Endothelial cell of umbilical vein (primary cell): ENCODE results near the gene KCNMA1. TPM values are rescaled to one million over a fixed set of nuclear protein-coding genes. Genes with fewer than 3 reads are reported as not detected.

Experiments used
- BruUV-seq: library from RNA; stranded (reverse); fragments of 400-500 nt; replicated peaks from 2 replicates; lab custom pipeline; 2021; lab: Mats Ljungman, UMichigan
- CTCF ChIA-PET: fragments of 300-600, 350-600 bp; sonication (Branson Sonifier 250); formaldehyde crosslinking; loops from one replicate; lab custom pipeline; 2021; ENCODE audit warnings: antibody characterized with exemption, inconsistent platforms; lab: Charles Lee
- POLR2A ChIA-PET: fragments of 300-600, 350-600 bp; sonication (Branson Sonifier 250); formaldehyde crosslinking; loops from one replicate; lab custom pipeline; 2021; ENCODE audit warnings: antibody characterized with exemption, inconsistent platforms; lab: Charles Lee
- DNase-seq: peaks from one replicate; pipeline ENCODE4 v3.0.0-alpha.2; 2011; ENCODE audit warnings: low read depth, low spot score
- FAIRE-seq: peaks from 2 replicates; lab custom pipeline; 2011; peaks lifted over from hg19 to GRCh38; lab: Jason Lieb, UNC
- H2AFZ ChIP-seq: 2 replicates; pipeline ENCODE4 v1.6.0; 2012; ENCODE audit warnings: low read depth, low read length, control low read depth, inconsistent platforms
- H3K27ac ChIP-seq: 2 replicates; pipeline ENCODE4 v1.5.1; 2011; ENCODE audit warnings: low read depth, mild to moderate bottlenecking, control low read depth, low read length, moderate library complexity; ENCODE audit not compliant: insufficient read depth
- H3K27me3 ChIP-seq, 2 experiments: 2 replicates each; pipeline versions ENCODE4 v1.6.0 to v1.6.1; 2011; ENCODE audit warnings: low read length in 2 of 2, mixed read lengths in 1 of 2; ENCODE audit not compliant: control insufficient read depth in 2 of 2, insufficient read depth in 2 of 2
- H3K36me3 ChIP-seq, 2 experiments: 2 replicates in 1 of 2; 3 replicates in 1 of 2; pipeline ENCODE4 v1.5.1; 2011; ENCODE audit warnings: low read length in 2 of 2, mild to moderate bottlenecking in 1 of 2, moderate library complexity in 1 of 2; ENCODE audit not compliant: control insufficient read depth in 2 of 2, insufficient read depth in 2 of 2; ENCODE audit errors: extremely low read depth in 1 of 2
- H3K4me1 ChIP-seq: 3 replicates; pipeline ENCODE4 v1.5.1; 2011; ENCODE audit warnings: mild to moderate bottlenecking, low read length; ENCODE audit not compliant: control insufficient read depth, insufficient read depth; ENCODE audit errors: extremely low read depth
- H3K4me2 ChIP-seq: 2 replicates; pipeline ENCODE4 v1.6.1; 2011; ENCODE audit warnings: low read length, control low read depth, mixed read lengths; ENCODE audit not compliant: insufficient read depth
- H3K4me3 ChIP-seq, 3 experiments: fragments of 200-600 bp in 1 of 3; sonication (generic), shearing (Covaris generic) in 1 of 3; replicated peaks in 1 of 3; 2 replicates each; pipeline ENCODE4 v1.5.1; 2011 to 2016; ENCODE audit warnings: control low read depth in 3 of 3, low read length in 3 of 3, mild to moderate bottlenecking in 2 of 3, inconsistent platforms in 1 of 3, low read depth in 1 of 3, moderate library complexity in 1 of 3; ENCODE audit not compliant: insufficient read depth in 1 of 3
- H3K79me2 ChIP-seq: 2 replicates; pipeline ENCODE4 v1.6.0; 2012; ENCODE audit warnings: low read length, inconsistent platforms; ENCODE audit not compliant: control insufficient read depth, insufficient read depth
- H3K9ac ChIP-seq: replicated peaks from 2 replicates; pipeline ENCODE3; 2011; ENCODE audit warnings: low read length, control low read depth; ENCODE audit not compliant: insufficient read depth; ENCODE audit errors: extremely low read depth
- H3K9me1 ChIP-seq: replicated peaks from 3 replicates; pipeline ENCODE4 v1.6.0; 2011; ENCODE audit warnings: mild to moderate bottlenecking, low read length; ENCODE audit not compliant: control insufficient read depth, insufficient read depth; ENCODE audit errors: extremely low read depth
- H3K9me3 ChIP-seq: replicated peaks from 2 replicates; pipeline ENCODE4 v1.5.1; 2012; ENCODE audit warnings: low read length, inconsistent platforms; ENCODE audit not compliant: control insufficient read depth, insufficient read depth
- H4K20me1 ChIP-seq: replicated peaks from 2 replicates; pipeline ENCODE3; 2011; ENCODE audit warnings: mild to moderate bottlenecking, low read length; ENCODE audit not compliant: control insufficient read depth, insufficient read depth; ENCODE audit errors: extremely low read depth
- EZH2 ChIP-seq: IDR thresholded peaks from 2 replicates; pipeline ENCODE4 v1.6.1; 2012; ENCODE audit warnings: borderline replicate concordance, low read depth, mild to moderate bottlenecking, moderate library complexity, low read length, inconsistent platforms; ENCODE audit not compliant: severe bottlenecking
- FOS ChIP-seq: IDR thresholded peaks from 2 replicates; pipeline ENCODE4 v1.6.1; 2011; ENCODE audit warnings: mild to moderate bottlenecking, low read length, moderate library complexity, borderline replicate concordance; ENCODE audit not compliant: insufficient read depth
- GATA2 ChIP-seq: IDR thresholded peaks from 2 replicates; pipeline ENCODE4 v1.7.0; 2011; ENCODE audit warnings: low read depth, mild to moderate bottlenecking, moderate library complexity, mixed read lengths, low read length; ENCODE audit not compliant: insufficient read length, insufficient read depth
- JUN ChIP-seq: IDR thresholded peaks from 2 replicates; pipeline ENCODE4 v1.6.1; 2011; ENCODE audit warnings: borderline replicate concordance, low read depth; ENCODE audit not compliant: insufficient read length, insufficient read depth
- MYC ChIP-seq: IDR thresholded peaks from one replicate; pipeline ENCODE4 v1.6.1; 2011; ENCODE audit warnings: mild to moderate bottlenecking, low read depth, low read length
- POLR2A ChIP-seq: IDR thresholded peaks from 2 replicates; pipeline ENCODE4 v1.6.1; 2012; ENCODE audit warnings: low read depth, mild to moderate bottlenecking, control low read depth, low read length
- POLR2AphosphoS5 ChIP-seq: IDR thresholded peaks from 2 replicates; pipeline ENCODE4 v1.6.1; 2012; ENCODE audit warnings: low read depth, mild to moderate bottlenecking, control low read depth, low read length, moderate library complexity; ENCODE audit not compliant: insufficient read depth
- dilution Hi-C: fragments of 300-500 bp; cut with MboI; formaldehyde crosslinking; loops from one replicate; pipeline ENCODE4 v1.15.0; 2019; ENCODE audit warnings: low sequenced_read_pairs; ENCODE audit not compliant: extremely low pct_ligation_motif_present
- intact Hi-C: fragments of 100-400 bp; cut with micrococcal nuclease; formaldehyde crosslinking; loops from one replicate; pipeline ENCODE4 v1.10.0; 2022
- polyA plus RNA-seq, 4 experiments: library from polyadenylated mRNA; depleted of rRNA in 3 of 4; stranded (reverse) in 3 of 4; unstranded in 1 of 4; fragments of >200 nt; gene quantifications; 2 replicates each; pipeline versions ENCODE4 v1.2.1 to v1.2.3, GENCODE V29; 2011 to 2012; ENCODE audit warnings: missing spikeins in 1 of 4
- total RNA-seq: library from RNA; stranded (reverse); gene quantifications from 2 replicates; pipeline ENCODE4 v1.2.3, GENCODE V29; 2021
- TF ChIP-seq, protein P1 (sequence below), 2 donors: IDR thresholded peaks; 1 replicate in 1 of 2; 2 replicates in 1 of 2; pipeline ENCODE4 v1.5.1; 2011; ENCODE audit warnings: low read length in 2 of 2, mild to moderate bottlenecking in 2 of 2, moderate library complexity in 2 of 2, control low read depth in 1 of 2, inconsistent platforms in 1 of 2, low read depth in 1 of 2; ENCODE audit not compliant: insufficient read depth in 1 of 2; ENCODE audit errors: extremely low read depth in 1 of 2
- TF ChIP-seq, protein P2 (sequence below): IDR thresholded peaks from 2 replicates; pipeline ENCODE4 v1.6.1; 2011; ENCODE audit not compliant: insufficient read depth, insufficient read length

KCNMA1 gene
- total and polyA plus RNA-seq, 2 donors (not counting 3 experiments of a cell fraction or from before 2014, with no cell fraction given): 0.10 to 0.82 TPM

DNA sequence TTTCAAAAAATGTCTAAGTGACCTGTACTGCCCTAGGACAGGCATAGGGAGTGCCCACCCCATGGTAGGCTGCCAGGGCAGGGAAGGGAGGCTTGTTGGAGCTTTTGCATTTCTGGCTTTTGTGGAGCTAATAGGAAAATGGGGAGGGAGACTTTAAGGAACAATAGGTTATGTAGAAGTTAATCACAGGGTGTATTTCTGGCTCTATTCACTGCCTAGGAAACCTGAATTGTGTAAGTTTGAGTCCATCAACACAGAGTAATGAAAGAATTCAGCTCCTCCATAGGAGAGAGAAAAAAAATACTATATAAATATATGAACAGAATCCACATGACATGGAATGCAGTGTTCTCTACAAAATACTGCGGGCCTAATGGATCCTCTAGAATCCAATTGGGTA, 661.5 kb downstream of the KCNMA1 start:
- ChIA-PET CTCF (interaction anchor here (2.5 kb wide), 1 partner anchor 9 kb away, joined by 8 read pairs; no protein-coding TSS in a partner anchor), POLR2A (no interaction called here)
- Histone ChIP-seq H3K27ac (no peak overlapping the region), H3K9me1 (no peaks in the 10 kb centered on the region), H4K20me1 (no peaks in the 10 kb centered on the region), H3K27me3 (no peaks in the 10 kb centered on the region), H2AFZ (no peak overlapping the region), H3K4me3 (no peak overlapping the region), H3K4me1 (no peaks in the 10 kb centered on the region), H3K4me2 (no peak overlapping the region), H3K9ac (no peak overlapping the region), H3K79me2 (no peaks in the 10 kb centered on the region), H3K9me3 (no peaks in the 10 kb centered on the region), H3K36me3 (no peaks in the 10 kb centered on the region)
- intact Hi-C loops (no loop called here), dilution Hi-C loops (no loop called here)
- DNase-seq: no peak
- TF ChIP-seq MYC (no peak), POLR2AphosphoS5 (no peak), JUN (no peak), POLR2A (no peak), GATA2 (no peak), FOS (no peak), EZH2 (no peak)
- TF ChIP-seq, protein P1, sequence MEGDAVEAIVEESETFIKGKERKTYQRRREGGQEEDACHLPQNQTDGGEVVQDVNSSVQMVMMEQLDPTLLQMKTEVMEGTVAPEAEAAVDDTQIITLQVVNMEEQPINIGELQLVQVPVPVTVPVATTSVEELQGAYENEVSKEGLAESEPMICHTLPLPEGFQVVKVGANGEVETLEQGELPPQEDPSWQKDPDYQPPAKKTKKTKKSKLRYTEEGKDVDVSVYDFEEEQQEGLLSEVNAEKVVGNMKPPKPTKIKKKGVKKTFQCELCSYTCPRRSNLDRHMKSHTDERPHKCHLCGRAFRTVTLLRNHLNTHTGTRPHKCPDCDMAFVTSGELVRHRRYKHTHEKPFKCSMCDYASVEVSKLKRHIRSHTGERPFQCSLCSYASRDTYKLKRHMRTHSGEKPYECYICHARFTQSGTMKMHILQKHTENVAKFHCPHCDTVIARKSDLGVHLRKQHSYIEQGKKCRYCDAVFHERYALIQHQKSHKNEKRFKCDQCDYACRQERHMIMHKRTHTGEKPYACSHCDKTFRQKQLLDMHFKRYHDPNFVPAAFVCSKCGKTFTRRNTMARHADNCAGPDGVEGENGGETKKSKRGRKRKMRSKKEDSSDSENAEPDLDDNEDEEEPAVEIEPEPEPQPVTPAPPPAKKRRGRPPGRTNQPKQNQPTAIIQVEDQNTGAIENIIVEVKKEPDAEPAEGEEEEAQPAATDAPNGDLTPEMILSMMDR (IDR thresholded peaks at IDR 0.05; ENCODE audit: extremely low read depth in 1 of 2, insufficient read depth in 1 of 2, low read depth in 1 of 2, low read length in 2 of 2): no peak
- TF ChIP-seq, protein P2, sequence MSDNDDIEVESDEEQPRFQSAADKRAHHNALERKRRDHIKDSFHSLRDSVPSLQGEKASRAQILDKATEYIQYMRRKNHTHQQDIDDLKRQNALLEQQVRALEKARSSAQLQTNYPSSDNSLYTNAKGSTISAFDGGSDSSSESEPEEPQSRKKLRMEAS: no peak
- no TSS peak for BruUV-seq
- no peak for FAIRE-seq
